ENCODE data around the gene MTMR2.
"Not testable (repeated sequence)": the region's sequence is repeated elsewhere in the genome, so short reads cannot be mapped to it uniquely, and the experiment has no call there.

MTMR2 gene

GRCh38 chr11:95884376-95884775, 39.5 kb downstream of the MTMR2 start:
- DNase-seq (ENCODE audit: low read depth): no peak

GRCh38 chr11:95883381-95883780, 40.5 kb downstream of the MTMR2 start:
- DNase-seq (ENCODE audit: low read depth): no peak

- DNase-seq (ENCODE audit: low read depth): no peak
Observed at GRCh38 chr11:95877291-95877690, 46.6 kb downstream of the MTMR2 start.

- not testable (repeated sequence) for DNase-seq (ENCODE audit: low read depth)
Observed at GRCh38 chr11:95870877-95871276, 53.0 kb downstream of the MTMR2 start.

GRCh38 chr11:95867105-95867504, 56.8 kb downstream of the MTMR2 start:
- DNase-seq (ENCODE audit: low read depth): no peak

GRCh38 chr11:95863486-95864140, 60.3 kb downstream of the MTMR2 start:
- no peak for DNase-seq (ENCODE audit: low read depth)

- DNase-seq (ENCODE audit: low read depth): not testable (repeated sequence)
Observed at GRCh38 chr11:95860024-95860423, 63.9 kb downstream of the MTMR2 start.

GRCh38 chr11:95854362-95854761, 69.5 kb downstream of the MTMR2 start:
- not testable (repeated sequence) for DNase-seq (ENCODE audit: low read depth)

- no peak for DNase-seq (ENCODE audit: low read depth)
Observed at GRCh38 chr11:95853862-95854261, 70.0 kb downstream of the MTMR2 start.

- DNase-seq (ENCODE audit: low read depth): no peak
Observed at GRCh38 chr11:95853138-95853537, 70.8 kb downstream of the MTMR2 start.

GRCh38 chr11:95850137-95850536, 73.8 kb downstream of the MTMR2 start:
- DNase-seq (ENCODE audit: low read depth): no peak

- no peak for DNase-seq (ENCODE audit: low read depth)
Observed at GRCh38 chr11:95849087-95849825, 74.7 kb downstream of the MTMR2 start.

GRCh38 chr11:95845167-95845566, 78.7 kb downstream of the MTMR2 start:
- no peak for DNase-seq (ENCODE audit: low read depth)

- peak; percentile 5 for DNase-seq (ENCODE audit: low read depth)
Observed at GRCh38 chr11:95835768-95836488, 88.0 kb downstream of the MTMR2 start.

GRCh38 chr11:95835351-95835750, 88.6 kb downstream of the MTMR2 start:
- no peak for DNase-seq (ENCODE audit: low read depth)

- no peak for DNase-seq (ENCODE audit: low read depth)
Observed at GRCh38 chr11:95833378-95833777, 90.5 kb downstream of the MTMR2 start.

- DNase-seq (ENCODE audit: low read depth): no peak
Observed at GRCh38 chr11:95832763-95833162, 91.1 kb downstream of the MTMR2 start.

- no peak for DNase-seq (ENCODE audit: low read depth)
Observed at GRCh38 chr11:95831198-95831883, 92.6 kb downstream of the MTMR2 start.

- no peak for DNase-seq (ENCODE audit: low read depth)
Observed at GRCh38 chr11:95829580-95830259, 94.2 kb downstream of the MTMR2 start.

- DNase-seq (ENCODE audit: low read depth): no peak
Observed at GRCh38 chr11:95827696-95828095, 96.2 kb downstream of the MTMR2 start.

GRCh38 chr11:95821640-95822039, 102.3 kb downstream of the MTMR2 start:
- DNase-seq (ENCODE audit: low read depth): no peak

- DNase-seq (ENCODE audit: low read depth): no peak
Observed at GRCh38 chr11:95816037-95816436, 107.9 kb downstream of the MTMR2 start.
